Small intestine (tissue), 7 donors: Measurements from ENCODE around the gene CRKL. TPM values are rescaled to one million over a fixed set of nuclear protein-coding genes. Genes with fewer than 3 reads are reported as not detected.

Source experiments
- DNase-seq, 2 donors: peaks; one replicate each; pipeline versions ENCODE4 v3.0.0 to v3.0.0-alpha.2; 2013
- FAIRE-seq: peaks from 2 replicates; lab custom pipeline; 2012; peaks lifted over from hg19 to GRCh38; lab: Jason Lieb, UNC
- H3K27ac ChIP-seq, 3 donors: one replicate each; pipeline ENCODE4 v1.5.1; 2013; ENCODE audit warnings: low read length in 2 of 3, mild to moderate bottlenecking in 2 of 3, control low read depth in 1 of 3, inconsistent platforms in 1 of 3, low read depth in 1 of 3, moderate library complexity in 1 of 3
- H3K27me3 ChIP-seq, 3 donors: one replicate each; pipeline ENCODE4 v1.6.1; 2013; ENCODE audit warnings: low read length in 3 of 3, inconsistent platforms in 1 of 3; ENCODE audit not compliant: control insufficient read depth in 3 of 3, insufficient read depth in 3 of 3
- H3K36me3 ChIP-seq, 3 donors: one replicate each; pipeline ENCODE4 v1.6.1; 2013; ENCODE audit warnings: low read length in 3 of 3, inconsistent platforms in 1 of 3, low read depth in 1 of 3, mild to moderate bottlenecking in 1 of 3, moderate library complexity in 1 of 3; ENCODE audit not compliant: control insufficient read depth in 3 of 3, insufficient read depth in 2 of 3
- H3K4me1 ChIP-seq, 3 donors: one replicate each; pipeline ENCODE4 v1.6.1; 2013; ENCODE audit warnings: low read length in 2 of 3, inconsistent platforms in 1 of 3, low read depth in 1 of 3, mild to moderate bottlenecking in 1 of 3, moderate library complexity in 1 of 3; ENCODE audit not compliant: control insufficient read depth in 3 of 3, insufficient read depth in 2 of 3
- H3K4me3 ChIP-seq, 3 donors: one replicate each; pipeline ENCODE4 v1.5.1; 2013; ENCODE audit warnings: low read length in 3 of 3, control low read depth in 1 of 3, inconsistent platforms in 1 of 3, low read depth in 1 of 3, mild to moderate bottlenecking in 1 of 3, moderate library complexity in 1 of 3
- H3K9me3 ChIP-seq, 2 donors: one replicate each; pipeline ENCODE4 v1.6.1; 2013; ENCODE audit warnings: low read depth in 1 of 2, low read length in 1 of 2; ENCODE audit not compliant: control insufficient read depth in 2 of 2, insufficient read depth in 1 of 2
- whole genome bisulfite sequencing, 3 donors: extraction: QIAGEN DNeasy Blood & Tissue Kit; methylation state at CpG; one replicate each; pipeline ENCODE4 v1.1.7; 2013; 5-methylcytosine and 5-hydroxymethylcytosine counted together
- polyA plus RNA-seq, 4 donors: library from polyadenylated mRNA; stranded (reverse) in 3 of 4; unstranded in 1 of 4; fragments of 200-250 nt in 3 of 4; fragments of 120-200 nt in 1 of 4; gene quantifications; one replicate each; pipeline versions ENCODE4 v1.2.1 to v1.2.3, GENCODE V29; 2013
- donor health status: healthy with polysubstance abuse.
- donor health status: control.
- donor health status: control.
- donor health status: Bipolar disorder and iron deficiency.
- donor health status: healthy.

CRKL gene
- polyA plus RNA-seq, 4 donors: 18.6 to 57.8 (median 22.0) TPM

DNA sequence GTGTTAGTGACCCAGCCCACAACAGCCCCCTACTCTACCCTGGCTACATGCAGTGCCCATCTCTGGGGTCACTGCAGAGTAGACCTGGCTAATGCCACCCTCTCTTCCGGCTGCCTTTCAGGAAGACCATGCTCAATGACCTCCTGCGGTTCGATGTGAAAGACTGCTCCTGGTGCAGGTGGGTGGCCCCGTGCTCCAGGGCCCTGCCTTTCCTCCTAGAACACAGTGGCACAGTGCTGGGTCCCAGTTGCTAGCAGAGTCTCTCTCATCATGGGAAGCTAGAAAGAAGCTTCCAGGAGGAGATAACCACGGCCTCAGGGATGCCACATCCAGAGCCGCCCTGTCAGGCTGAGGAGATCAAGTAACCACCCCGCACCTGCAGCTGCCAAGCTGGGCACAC lies 68.5 kb downstream of the CRKL start:
- Histone ChIP-seq H3K36me3 (peaks cover 2 to 60% (median 9%) of the 10 kb centered on the region in 3 donors), H3K27me3 (no peaks in the 10 kb centered on the region), H3K9me3 (no peaks in the 10 kb centered on the region), H3K4me3 (no peak overlapping the region), H3K4me1 (peaks cover 0 to 16% (median 0%) of the 10 kb centered on the region in 3 donors), H3K27ac (no peak overlapping the region)
- DNase-seq (no peak), FAIRE-seq (no peak)
- whole genome bisulfite sequencing, 3 donors: 95 to 97% (median 96%) methylated on average over 7 of the region's 7 CpGs

DNA sequence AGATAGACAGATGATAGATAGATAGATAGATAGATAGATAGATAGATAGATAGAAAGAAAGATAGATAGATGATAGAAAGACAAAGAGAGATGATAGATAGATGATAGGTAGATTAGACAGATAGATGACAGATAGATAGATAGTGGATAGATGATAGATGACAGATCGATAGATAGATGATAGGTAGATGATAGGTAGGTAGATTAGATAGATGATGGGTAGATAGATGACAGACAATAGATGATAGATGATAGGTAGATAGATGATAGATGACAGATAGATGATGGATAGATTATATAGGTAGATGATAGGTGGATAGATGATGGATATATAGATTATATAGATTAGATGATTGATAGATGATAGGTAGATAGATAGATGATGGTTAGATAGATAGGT lies 69.2 kb downstream of the CRKL start:
- Histone ChIP-seq H3K4me3 (no peak overlapping the region), H3K36me3 (peaks cover 2 to 67% (median 9%) of the 10 kb centered on the region in 3 donors), H3K9me3 (no peaks in the 10 kb centered on the region), H3K27me3 (no peaks in the 10 kb centered on the region), H3K27ac (no peak overlapping the region), H3K4me1 (peaks cover 0 to 9% (median 0%) of the 10 kb centered on the region in 3 donors)
- no peak for DNase-seq
- no peak for FAIRE-seq
- 88 to 100% (median 93%) methylated on average over 1 of the region's 1 CpG for WGBS, 3 donors

DNA sequence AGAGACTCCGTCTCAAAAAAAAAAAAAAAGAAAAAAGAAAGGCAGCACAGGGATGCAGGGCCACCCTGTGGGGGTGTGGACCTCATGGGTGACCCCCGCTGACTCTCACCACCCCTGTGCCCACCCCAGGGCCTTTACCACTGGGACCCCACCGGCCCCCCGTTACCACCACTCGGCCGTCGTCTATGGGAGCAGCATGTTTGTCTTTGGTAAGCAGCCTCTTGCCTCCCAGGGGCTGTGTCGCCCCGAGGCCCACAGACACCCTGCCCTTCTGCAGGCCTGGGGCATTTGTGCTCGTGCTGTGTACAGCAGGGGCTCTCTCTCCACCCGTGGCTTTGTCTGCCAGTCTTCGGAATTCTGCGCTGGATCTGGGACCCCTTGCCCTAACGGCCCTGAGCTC lies 70.2 kb downstream of the CRKL start:
- H3K4me1 ChIP-seq: peaks cover 0 to 6% (median 0%) of the 10 kb centered on the region in 3 donors
- whole genome bisulfite sequencing, 3 donors: 93 to 96% (median 94%) methylated on average over 14 of the region's 14 CpGs
- H3K36me3 ChIP-seq: peaks cover 2 to 77% (median 11%) of the 10 kb centered on the region in 3 donors
- no peak for FAIRE-seq
- no peaks in the 10 kb centered on the region for H3K9me3 ChIP-seq
- no peaks in the 10 kb centered on the region for H3K27me3 ChIP-seq
- H3K4me3 ChIP-seq: no peak overlapping the region
- no peak overlapping the region for H3K27ac ChIP-seq
- DNase-seq: no peak

DNA sequence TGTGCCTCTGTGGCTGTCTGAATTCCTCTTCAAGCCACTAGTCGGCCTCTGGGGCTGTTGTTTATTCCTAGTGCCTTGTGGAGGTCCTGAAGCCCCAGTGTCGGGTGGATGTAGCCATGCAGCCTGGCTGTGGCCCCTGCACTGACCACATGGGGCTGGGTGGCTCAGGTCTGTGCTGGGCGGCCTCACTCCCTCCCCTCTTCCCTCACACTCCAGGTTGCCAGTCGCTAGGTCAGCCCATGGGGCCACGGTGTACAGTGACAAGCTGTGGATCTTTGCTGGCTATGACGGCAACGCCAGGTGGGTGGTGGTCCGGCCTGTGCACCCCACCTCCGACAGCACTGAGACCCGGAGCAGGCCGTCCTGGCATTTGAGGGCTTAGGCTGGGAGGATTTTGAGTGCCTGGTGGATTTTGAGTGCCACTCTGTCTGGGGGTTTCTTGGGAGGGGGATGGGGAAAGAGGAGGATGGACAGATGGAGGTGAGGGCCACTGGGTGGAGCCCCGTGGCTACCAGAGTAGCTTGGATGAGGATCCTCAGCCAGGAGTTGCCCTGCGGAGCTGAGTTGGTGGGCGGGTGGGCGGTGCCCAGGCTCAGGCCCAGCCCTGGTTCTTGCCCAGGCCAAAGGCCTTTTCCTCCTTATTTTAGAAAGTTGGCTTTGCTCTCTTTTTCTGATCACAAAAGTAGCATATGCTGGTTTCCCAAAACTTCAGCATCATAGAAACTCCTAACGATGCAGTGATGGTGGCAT lies 71.5 kb downstream of the CRKL start:
- Histone ChIP-seq H3K36me3 (peaks cover 4 to 83% (median 12%) of the 10 kb centered on the region in 3 donors), H3K27me3 (no peaks in the 10 kb centered on the region), H3K4me1 (no peaks in the 10 kb centered on the region), H3K27ac (no peak overlapping the region), H3K9me3 (no peaks in the 10 kb centered on the region), H3K4me3 (no peak overlapping the region)
- WGBS, 3 donors: 92 to 96% (median 92%) methylated on average over 16 of the region's 16 CpGs
- no peak for DNase-seq
- FAIRE-seq: no peak

DNA sequence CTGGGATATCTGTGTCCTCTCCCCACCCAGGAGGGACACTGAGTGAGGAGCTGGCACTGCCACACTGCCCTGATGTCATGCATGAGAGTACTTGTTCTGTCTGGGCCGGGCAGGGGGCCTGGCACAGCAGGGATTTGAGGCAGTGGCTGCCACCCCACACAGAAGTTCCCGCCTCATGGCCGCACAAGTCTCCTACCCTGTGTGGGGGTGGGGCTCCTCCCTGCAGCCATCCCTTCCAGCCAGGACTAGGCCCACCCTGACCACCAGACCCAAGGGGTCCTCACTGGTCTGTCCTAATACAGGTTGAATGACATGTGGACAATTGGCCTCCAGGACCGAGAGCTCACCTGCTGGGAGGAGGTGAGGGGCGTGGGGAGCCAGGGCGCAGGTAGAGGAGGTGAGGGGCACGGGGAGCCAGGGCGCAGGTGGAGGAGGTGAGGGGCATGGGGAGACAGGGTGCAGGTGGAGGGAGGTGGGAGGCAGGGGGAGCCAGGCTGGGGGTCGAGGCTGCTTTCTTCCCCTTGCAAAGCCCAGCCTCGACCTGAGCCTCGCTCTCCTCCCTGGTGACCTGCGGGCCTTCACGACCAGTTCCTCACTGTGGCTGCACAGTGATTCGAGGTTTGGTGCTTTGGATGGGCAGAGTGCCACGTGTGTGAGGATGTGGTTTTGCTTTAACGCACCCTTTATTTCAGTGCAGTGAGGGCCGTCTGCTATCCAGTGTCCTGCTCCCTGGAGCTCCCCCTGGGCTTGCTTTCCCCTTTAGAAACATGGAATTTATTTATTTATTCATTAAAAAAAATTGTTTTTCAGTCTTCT lies 72.3 kb downstream of the CRKL start:
- no peak for DNase-seq
- no peaks in the 10 kb centered on the region for H3K9me3 ChIP-seq
- WGBS, 3 donors: 59 to 78% (median 76%) methylated on average over 11 to 17 of the region's 17 CpGs
- no peaks in the 10 kb centered on the region for H3K27me3 ChIP-seq
- H3K4me1 ChIP-seq: no peaks in the 10 kb centered on the region
- no peak overlapping the region for H3K27ac ChIP-seq
- no peak overlapping the region for H3K4me3 ChIP-seq
- H3K36me3 ChIP-seq: peaks cover 5 to 86% (median 12%) of the 10 kb centered on the region in 3 donors
- no peak for FAIRE-seq

DNA sequence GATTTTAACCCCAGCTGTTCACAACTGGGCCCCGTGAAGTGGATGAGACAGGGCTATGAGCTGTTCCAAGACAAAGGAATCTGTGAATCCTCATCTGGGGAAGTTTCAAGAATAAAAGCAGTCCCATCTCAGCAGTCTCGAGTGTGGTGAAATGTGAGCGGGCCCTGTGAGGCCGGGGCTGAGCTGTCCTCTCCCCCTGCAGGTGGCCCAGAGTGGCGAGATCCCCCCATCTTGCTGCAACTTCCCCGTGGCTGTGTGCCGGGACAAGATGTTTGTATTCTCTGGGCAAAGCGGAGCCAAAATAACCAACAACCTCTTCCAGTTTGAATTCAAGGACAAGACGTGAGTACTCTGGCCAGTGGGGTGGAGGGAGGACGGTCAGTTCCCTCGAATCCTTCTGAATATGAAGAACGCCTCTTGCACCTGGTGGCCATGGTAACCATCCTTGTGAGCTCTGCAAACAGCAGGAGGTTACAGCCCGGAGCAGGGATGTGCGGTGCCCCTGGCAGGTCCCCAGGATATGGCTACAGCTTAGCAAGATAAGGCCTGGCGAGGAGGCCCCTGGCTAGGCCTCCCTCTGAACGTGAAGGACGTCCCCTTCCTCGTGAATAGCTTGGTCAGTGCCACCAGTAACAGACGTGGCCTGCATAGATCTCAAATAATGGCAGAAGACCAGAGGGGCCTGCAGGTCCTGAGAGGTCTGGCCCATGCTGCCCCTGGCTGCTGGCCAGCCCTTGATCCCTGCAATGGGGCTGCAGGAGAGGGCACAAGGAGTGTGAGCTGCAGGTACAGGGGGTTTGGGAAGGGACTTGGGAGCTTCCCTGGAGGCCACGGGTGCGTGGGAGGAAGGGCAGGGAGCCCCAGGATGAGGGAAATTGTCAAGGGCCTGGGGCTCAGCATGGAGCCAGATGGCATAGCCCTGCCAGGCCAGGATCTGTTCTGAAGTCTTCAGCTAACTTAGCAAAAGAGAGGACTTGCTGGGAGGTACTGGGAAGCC lies 73.3 kb downstream of the CRKL start:
- 83 to 88% (median 85%) methylated on average over 21 of the region's 21 CpGs for WGBS, 3 donors
- no peak overlapping the region for H3K27ac ChIP-seq
- no peak overlapping the region for H3K4me3 ChIP-seq
- no peak for FAIRE-seq
- H3K27me3 ChIP-seq: no peaks in the 10 kb centered on the region
- DNase-seq: no peak
- no peaks in the 10 kb centered on the region for H3K9me3 ChIP-seq
- H3K36me3 ChIP-seq: peaks cover 5 to 89% (median 12%) of the 10 kb centered on the region in 3 donors
- no peaks in the 10 kb centered on the region for H3K4me1 ChIP-seq

DNA sequence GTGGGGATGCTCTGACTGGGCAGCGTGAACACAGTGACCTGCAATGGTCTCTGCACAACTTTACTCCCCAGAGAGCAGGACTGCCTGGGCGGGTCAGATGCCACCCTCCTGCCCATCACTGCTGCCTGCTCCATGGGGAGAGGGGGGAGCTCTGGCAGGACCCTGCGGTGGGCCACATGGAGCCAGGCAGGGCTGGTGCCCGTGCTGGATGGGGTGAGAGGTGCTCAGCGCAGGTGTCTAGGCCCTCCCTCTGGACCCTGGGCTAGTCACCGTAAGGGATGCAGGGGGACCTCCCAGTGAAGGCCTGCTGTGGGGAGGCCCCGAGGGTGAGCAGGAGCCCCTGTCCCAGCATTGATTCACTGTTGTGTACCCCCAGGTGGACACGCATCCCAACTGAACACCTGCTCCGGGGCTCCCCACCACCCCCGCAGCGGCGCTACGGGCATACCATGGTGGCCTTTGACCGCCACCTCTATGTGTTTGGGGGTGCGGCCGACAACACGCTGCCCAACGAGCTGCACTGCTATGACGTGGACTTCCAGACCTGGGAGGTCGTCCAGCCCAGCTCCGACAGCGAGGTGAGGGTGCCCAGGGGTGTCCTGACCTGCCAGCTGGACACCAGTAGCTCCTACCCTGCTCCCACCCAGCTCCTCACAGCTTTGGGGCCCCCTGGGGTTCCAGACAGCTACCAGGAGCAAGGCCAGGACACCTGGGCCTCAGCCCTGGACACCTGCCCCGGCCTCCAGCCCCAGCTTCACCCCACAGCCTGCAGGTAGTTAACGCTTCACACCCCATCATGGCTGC lies 74.2 kb downstream of the CRKL start:
- FAIRE-seq (no peak), DNase-seq (no peak)
- Histone ChIP-seq H3K4me3 (no peak overlapping the region), H3K36me3 (peaks cover 5 to 93% (median 12%) of the 10 kb centered on the region in 3 donors), H3K27ac (no peak overlapping the region), H3K27me3 (no peaks in the 10 kb centered on the region), H3K9me3 (no peaks in the 10 kb centered on the region), H3K4me1 (no peaks in the 10 kb centered on the region)
- WGBS, 3 donors: 93 to 95% (median 94%) methylated on average over 24 of the region's 24 CpGs
